SKM-1 treated with dmso at 0.1 percent for 144 hours (cell line): Measurements from ENCODE around the gene C14orf119.
"Not testable (repeated sequence)": the region's sequence is repeated elsewhere in the genome, so short reads cannot be mapped to it uniquely, and the experiment has no call there.

Source experiments
- DNase-seq: peaks from one replicate; lab custom pipeline; 2025; ENCODE audit not compliant: unreplicated experiment; lab: John Stamatoyannopoulos, UW

Gene C14orf119

GRCh38 chr14:23089498-23090253, 5.6 kb upstream of the C14orf119 start:
- no peak for DNase-seq

DNA sequence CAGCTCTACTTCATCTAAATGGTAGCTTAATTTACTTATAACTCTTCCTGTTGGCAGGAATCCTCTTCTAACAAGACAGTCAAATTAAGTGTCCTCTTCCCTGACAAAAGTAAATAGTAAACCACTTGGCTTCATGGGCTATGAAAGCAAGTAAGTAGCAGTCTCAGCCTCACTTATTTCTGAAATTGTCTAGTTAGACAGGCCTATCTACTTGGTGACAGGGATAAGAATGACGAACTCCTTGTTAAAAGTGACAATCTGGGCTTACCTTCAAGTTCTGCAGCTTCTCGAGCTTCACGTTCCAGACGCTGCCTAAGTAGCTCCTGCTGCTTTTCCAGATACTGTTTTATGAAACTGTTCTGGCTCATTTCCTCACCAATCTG, 5.1 kb upstream of the C14orf119 start:
- DNase-seq: no peak

DNA sequence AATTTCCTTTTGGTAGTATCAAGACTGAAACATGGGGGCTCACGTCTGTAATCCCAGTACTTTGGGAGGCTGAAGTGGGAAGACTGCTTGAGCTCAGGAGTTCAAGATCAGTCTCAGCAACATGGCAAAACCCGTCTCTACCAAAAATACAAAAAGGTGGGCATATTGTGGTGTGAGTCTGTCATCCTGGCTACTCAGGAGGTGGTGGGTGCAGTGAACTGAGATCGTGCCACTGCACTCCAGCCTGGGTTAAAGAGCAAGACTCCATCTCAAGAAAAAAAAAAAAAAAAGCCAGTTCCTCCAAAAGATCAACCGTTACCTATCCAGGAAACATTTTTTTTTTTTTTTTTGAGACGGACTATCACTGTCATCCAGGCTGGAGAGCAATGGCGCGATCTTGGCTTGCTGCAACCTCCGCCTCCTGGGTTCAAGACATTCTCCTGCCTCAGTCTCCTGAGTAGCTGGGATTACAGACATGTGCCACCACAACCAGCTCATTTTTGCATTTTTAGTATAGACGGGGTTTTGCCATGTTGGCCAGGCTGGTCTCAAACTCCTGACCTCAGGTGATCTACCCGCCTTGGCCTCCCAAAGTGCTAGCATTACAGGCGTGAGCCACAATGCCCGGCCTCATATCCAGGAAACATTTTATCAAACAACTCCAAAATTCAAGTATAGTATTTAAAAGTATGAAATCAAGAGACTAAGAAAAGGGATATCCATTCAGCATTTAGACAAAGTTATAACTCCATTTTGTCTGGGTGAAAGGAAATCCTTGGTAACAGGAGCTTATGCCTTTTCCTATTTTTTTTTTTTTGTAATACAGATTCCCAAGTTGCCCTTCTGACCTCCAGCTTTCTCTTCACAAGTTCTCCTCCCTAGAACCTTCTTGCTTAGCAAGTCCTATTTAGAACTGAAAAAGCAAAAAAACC, 3.7 kb upstream of the C14orf119 start:
- DNase-seq: no peak

DNA sequence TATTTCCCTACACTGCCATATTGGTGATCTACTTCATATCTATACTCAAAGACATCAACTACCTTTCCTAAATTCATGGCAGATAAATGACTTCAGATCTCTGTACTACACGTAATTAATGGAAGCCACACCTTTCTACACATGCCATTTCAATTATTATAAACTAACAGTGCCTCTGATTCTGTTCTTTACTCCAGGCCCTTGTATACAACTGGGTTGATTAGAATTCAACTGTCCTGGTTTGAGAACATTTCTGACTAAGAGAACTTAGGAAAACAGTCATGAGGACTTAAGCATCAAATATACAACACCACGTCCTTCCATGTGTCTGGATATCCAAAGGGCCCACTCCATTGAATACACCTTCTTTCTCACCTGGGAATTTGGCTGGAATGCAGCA, 2.2 kb upstream of the C14orf119 start:
- DNase-seq: no peak

- DNase-seq: no peak
These were observed 1.8 kb upstream of the C14orf119 start for GRCh38 chr14:23093526-23093925.

DNA sequence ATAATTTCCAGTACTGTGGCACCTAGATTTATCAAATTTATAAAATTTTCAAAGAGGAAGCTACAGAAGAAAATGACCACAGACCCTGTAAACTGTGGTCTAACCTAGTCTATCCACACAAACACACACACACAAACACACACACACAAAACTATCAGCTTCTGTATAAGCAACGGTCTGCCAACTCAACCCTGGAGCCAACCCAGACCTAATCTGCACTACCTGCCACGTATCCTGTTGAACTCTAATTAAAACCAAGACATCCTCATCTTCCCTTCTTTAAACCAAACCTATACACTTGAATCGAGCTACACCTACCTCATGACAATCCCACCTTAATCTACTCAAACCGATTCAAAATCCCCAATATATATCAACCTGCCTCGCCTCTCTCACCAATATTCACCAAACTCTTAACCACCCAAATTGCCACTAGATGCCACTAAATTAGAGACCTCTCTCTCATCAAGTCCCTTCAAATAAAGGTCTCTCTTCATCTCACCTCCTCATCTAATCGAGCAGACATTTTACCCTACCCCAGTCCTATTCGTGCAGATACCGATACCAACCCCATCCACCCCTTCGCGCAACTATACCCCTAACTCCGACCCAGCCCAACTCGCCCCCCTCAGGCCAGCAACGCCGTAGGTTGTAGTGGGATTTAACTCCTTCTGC, 1.2 kb upstream of the C14orf119 start:
- DNase-seq: no peak

GRCh38 chr14:23094666-23095195, 574 bp upstream of the C14orf119 start, which contains the start of gene ACIN1:
Gene ACIN1 (minus strand): TSS chr14:23095136. CDS start chr14:23095112, 24 bp downstream.
- DNase-seq: no peak

DNA sequence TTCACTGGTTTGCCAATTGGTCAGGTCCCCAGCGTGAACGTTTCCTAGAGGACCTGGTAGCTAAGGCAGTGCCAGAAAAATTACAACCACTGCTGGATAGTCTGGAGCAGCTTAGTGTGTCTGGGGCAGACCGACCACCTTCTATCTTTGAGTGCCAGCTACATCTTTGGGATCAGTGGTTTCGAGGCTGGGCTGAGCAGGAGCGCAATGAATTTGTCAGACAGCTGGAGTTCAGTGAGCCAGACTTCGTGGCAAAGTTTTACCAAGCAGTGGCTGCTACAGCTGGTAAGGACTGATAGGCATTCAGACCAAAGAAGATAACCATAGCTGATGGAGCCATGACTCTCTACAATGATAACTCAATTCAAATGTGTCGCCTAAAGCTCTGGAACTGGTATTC, 2.5 kb downstream of the C14orf119 start:
- no peak for DNase-seq

GRCh38 chr14:23099212-23099861, 4.0 kb downstream of the C14orf119 start:
- DNase-seq: no peak

- no peak for DNase-seq
These were observed 6.1 kb downstream of the C14orf119 start for GRCh38 chr14:23101213-23101970.

DNA sequence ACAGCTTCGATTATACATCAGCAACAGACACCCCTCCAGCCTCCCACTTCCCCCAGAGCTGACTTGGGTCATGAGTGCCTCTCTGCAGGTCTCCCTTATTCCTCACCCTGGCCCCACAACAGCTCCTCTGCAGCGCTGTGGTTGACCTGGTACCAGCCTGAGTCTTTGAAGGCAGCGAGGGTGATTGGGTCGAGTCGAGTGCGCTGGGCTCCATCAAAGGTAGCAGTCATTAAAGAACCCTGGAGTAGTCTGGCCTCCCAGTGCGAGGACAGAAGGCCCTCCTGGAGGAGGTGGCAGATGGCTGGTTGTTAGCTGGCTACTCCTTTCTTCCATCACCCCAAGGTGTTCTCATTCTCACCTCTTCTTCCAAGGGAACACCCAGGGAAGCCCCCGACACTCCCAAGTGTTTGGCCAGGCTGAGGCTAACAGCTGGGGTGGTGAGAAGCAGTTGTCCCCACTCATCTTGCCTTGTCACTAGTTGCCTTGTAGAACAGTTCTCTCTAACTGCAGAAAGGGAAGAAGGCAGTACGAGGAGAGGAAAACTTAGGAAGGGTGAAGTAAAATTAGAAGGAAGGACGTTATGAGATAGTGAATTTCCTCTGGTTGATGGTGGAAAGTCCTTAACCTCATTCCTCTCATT, 6.8 kb downstream of the C14orf119 start:
- DNase-seq: no peak

GRCh38 chr14:23102801-23103200, 7.5 kb downstream of the C14orf119 start:
- no peak for DNase-seq

- no peak for DNase-seq
These were observed 8.3 kb downstream of the C14orf119 start for GRCh38 chr14:23103581-23103980.

DNA sequence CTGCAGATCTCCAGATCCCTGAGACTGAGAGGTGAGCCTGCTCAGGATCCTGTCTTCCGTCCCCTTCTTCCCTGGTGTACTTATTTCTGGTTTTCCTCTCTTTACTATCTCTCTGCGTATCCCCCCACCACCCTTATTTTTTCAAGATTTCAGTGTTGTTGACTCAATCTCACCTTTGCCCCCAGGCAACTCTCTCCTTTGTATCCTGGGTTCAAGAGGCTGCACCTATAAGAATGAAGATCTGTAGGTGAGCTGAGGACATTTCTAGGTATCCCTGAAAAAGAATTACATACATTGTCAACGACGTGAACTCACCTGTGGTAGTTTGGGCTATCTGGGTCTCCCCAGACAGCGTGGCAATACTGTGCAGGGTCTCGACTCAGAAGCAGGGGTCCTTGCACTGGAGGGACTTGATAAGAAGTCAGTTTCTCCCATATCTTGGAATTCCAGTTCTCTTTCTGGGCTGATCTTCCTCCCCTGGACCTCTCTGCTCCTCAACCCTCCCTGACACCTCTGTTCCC, 8.8 kb downstream of the C14orf119 start:
- no peak for DNase-seq

- no peak for DNase-seq
These were observed 9.5 kb downstream of the C14orf119 start, which contains the start of gene CIROP for GRCh38 chr14:23104591-23105347. Gene CIROP (minus strand): TSS chr14:23104989. CDS start chr14:23104920, 69 bp downstream.

- DNase-seq: no peak
These were observed 10.1 kb downstream of the C14orf119 start for GRCh38 chr14:23105348-23105824.

GRCh38 chr14:23106747-23107045, 11.4 kb downstream of the C14orf119 start:
- no peak for DNase-seq

- DNase-seq: not testable (repeated sequence)
These were observed 12.3 kb downstream of the C14orf119 start for GRCh38 chr14:23107620-23108019.
